PC-3 (cell line): ENCODE results near the gene RNF4. TPM values are rescaled to one million over a fixed set of nuclear protein-coding genes. Genes with fewer than 3 reads are reported as not detected.

Experiments
- ATAC-seq: fragments of 200-7000 bp; cut with Tn5 transposase; 2 replicates; pipeline ENCODE4 v1.9.1; 2020; ENCODE audit warnings: mild to moderate bottlenecking, moderate library complexity
- BruUV-seq: library from RNA; stranded (reverse); fragments of 400-500 nt; replicated peaks from 2 replicates; lab custom pipeline; 2021; lab: Mats Ljungman, UMichigan
- CTCF ChIA-PET: fragments of 300-600 bp; sonication (Branson Sonifier 250); formaldehyde crosslinking; loops from one replicate; lab custom pipeline; 2022; ENCODE audit warnings: antibody characterized with exemption; lab: Charles Lee
- POLR2A ChIA-PET: fragments of 300-600 bp; sonication (Branson Sonifier 250); formaldehyde crosslinking; loops from one replicate; lab custom pipeline; 2022; ENCODE audit warnings: antibody characterized with exemption; ENCODE audit not compliant: unreplicated experiment; lab: Charles Lee
- DNase-seq: peaks from one replicate; pipeline ENCODE4 v3.0.0-alpha.2; 2015
- H2AFZ ChIP-seq: fragments of 300-600 bp; sonication (generic); 2 replicates; pipeline ENCODE4 v1.6.0; 2016; ENCODE audit warnings: antibody characterized with exemption, low read length
- H3F3A ChIP-seq: fragments of 300-600 bp; sonication (generic); one replicate; pipeline ENCODE4 v1.6.0; 2017; ENCODE audit warnings: antibody characterized with exemption, low read length, control low read depth, mild to moderate bottlenecking; ENCODE audit not compliant: unreplicated experiment
- H3K27ac ChIP-seq: fragments of 300-600 bp; sonication (generic); 2 replicates; pipeline ENCODE4 v1.5.1; 2016; ENCODE audit warnings: mild to moderate bottlenecking, low read length
- H3K27me3 ChIP-seq: fragments of 300-600 bp; sonication (generic); 2 replicates; pipeline ENCODE4 v1.6.1; 2016; ENCODE audit warnings: low read length, mixed read lengths
- H3K36me3 ChIP-seq: fragments of 300-600 bp; sonication (generic); 2 replicates; pipeline ENCODE4 v1.6.1; 2016; ENCODE audit warnings: low read depth, mixed run types, low read length, mixed read lengths
- H3K4me1 ChIP-seq: fragments of 300-600 bp; sonication (generic); 2 replicates; pipeline ENCODE4 v1.5.1; 2016; ENCODE audit warnings: low read length; ENCODE audit not compliant: insufficient read depth
- H3K4me2 ChIP-seq: fragments of 300-600 bp; sonication (generic); 2 replicates; pipeline ENCODE4 v1.6.0; 2016; ENCODE audit warnings: low read length
- H3K4me3 ChIP-seq: fragments of 300-600 bp; sonication (generic); 2 replicates; pipeline ENCODE4 v1.5.1; 2016; ENCODE audit warnings: mild to moderate bottlenecking, low read length, mixed read lengths
- H3K79me2 ChIP-seq: fragments of 300-600 bp; sonication (generic); 2 replicates; pipeline ENCODE4 v1.6.1; 2017; ENCODE audit warnings: low read length, mixed read lengths
- H3K9ac ChIP-seq: fragments of 300-600 bp; sonication (generic); 2 replicates; pipeline ENCODE4 v1.6.0; 2016; ENCODE audit warnings: mild to moderate bottlenecking, low read length
- H3K9me2 ChIP-seq: fragments of 300-600 bp; sonication (generic); replicated peaks from 2 replicates; pipeline ENCODE4 v1.6.1; 2016; ENCODE audit warnings: mixed run types, low read length, mixed read lengths
- H3K9me3 ChIP-seq: fragments of 300-600 bp; sonication (generic); 2 replicates; pipeline ENCODE4 v1.6.1; 2016; ENCODE audit warnings: low read length, mixed read lengths
- H4K20me1 ChIP-seq: fragments of 300-600 bp; sonication (generic); 2 replicates; pipeline ENCODE4 v1.6.1; 2016; ENCODE audit warnings: low read length, mixed read lengths
- CTCF ChIP-seq: fragments of 300-600 bp; sonication (generic); conservative IDR thresholded peaks from 2 replicates; pipeline ENCODE4 v1.5.1; 2017; ENCODE audit warnings: antibody characterized with exemption, low read depth, mild to moderate bottlenecking, low read length
- EZH2 ChIP-seq: fragments of 300-600 bp; sonication (generic); IDR thresholded peaks from one replicate; pipeline ENCODE4 v1.6.1; 2017; ENCODE audit warnings: antibody characterized with exemption, mild to moderate bottlenecking, low read length; ENCODE audit not compliant: unreplicated experiment
- EZH2phosphoT487 ChIP-seq: fragments of 300-600 bp; sonication (generic); IDR thresholded peaks from 2 replicates; pipeline ENCODE4 v1.6.1; 2018; ENCODE audit warnings: mild to moderate bottlenecking, antibody characterized with exemption, low read length, borderline replicate concordance
- intact Hi-C: fragments of 100-400 bp; cut with micrococcal nuclease; formaldehyde crosslinking; loops from 2 replicates; pipeline ENCODE4 v1.9.0; 2023
- total RNA-seq: library from RNA; depleted of rRNA; stranded (reverse); fragments of >200 nt; gene quantifications from 2 replicates; pipeline ENCODE4 v1.2.3, GENCODE V29; 2014

The RNF4 gene
- total RNA-seq, 1 experiment from 2014 or later, result 27.4 TPM

- Histone ChIP-seq H3K9me3 (no peaks in the 10 kb centered on the region), H3K36me3 (no peaks in the 10 kb centered on the region), H3K9me2 (no peaks in the 10 kb centered on the region), H3K4me1 (no peaks in the 10 kb centered on the region), H3K79me2 (no peaks in the 10 kb centered on the region), H3K27me3 (no peaks in the 10 kb centered on the region), H3F3A (no peaks in the 10 kb centered on the region), H2AFZ (no peak overlapping the region), H3K4me2 (no peak overlapping the region), H3K27ac (no peak overlapping the region), H3K4me3 (no peak overlapping the region), H4K20me1 (no peaks in the 10 kb centered on the region), H3K9ac (no peak overlapping the region)
- CTCF ChIA-PET, result interaction anchor here (0.6 kb wide), 1 partner anchor 231 kb away, joined by 7 read pairs; no protein-coding TSS in a partner anchor
- TF ChIP-seq EZH2, result no peak
- TF ChIP-seq EZH2phosphoT487, result no peak
- TF ChIP-seq CTCF, result no peak
- BruUV-seq, result no TSS peak
- POLR2A ChIA-PET, result no interaction called here
- DNase-seq (no peak), ATAC-seq (no peak)
- intact Hi-C loops, result no loop called here
Observed at GRCh38 chr4:2449051-2449450, 19.9 kb upstream of the RNF4 start.

- Histone ChIP-seq H3K9me2 (no peaks in the 10 kb centered on the region), H3K36me3 (no peaks in the 10 kb centered on the region), H3K27me3 (no peaks in the 10 kb centered on the region), H3K9me3 (no peaks in the 10 kb centered on the region), H3K4me3 (no peak overlapping the region), H3F3A (no peaks in the 10 kb centered on the region), H3K9ac (no peak overlapping the region), H2AFZ (no peak overlapping the region), H3K79me2 (no peaks in the 10 kb centered on the region), H3K27ac (no peak overlapping the region), H4K20me1 (no peaks in the 10 kb centered on the region), H3K4me1 (no peaks in the 10 kb centered on the region), H3K4me2 (no peak overlapping the region)
- ATAC-seq (no peak), DNase-seq (no peak)
- intact Hi-C loops, result no loop called here
- TF ChIP-seq CTCF, result no peak
- no peak for TF ChIP-seq EZH2phosphoT487
- no peak for TF ChIP-seq EZH2
- ChIA-PET POLR2A (no interaction called here), CTCF (interaction anchor here (0.6 kb wide), 1 partner anchor 231 kb away, joined by 7 read pairs; no protein-coding TSS in a partner anchor)
- BruUV-seq, result no TSS peak
Observed at GRCh38 chr4:2449511-2450392, 19.2 kb upstream of the RNF4 start.
